GM12878 (cell line): ENCODE data around the gene NEFH. TPM values are rescaled to one million over a fixed set of nuclear protein-coding genes. Genes with fewer than 3 reads are reported as not detected.

Experiments
- EP300 ChIP-seq, 2 experiments: fragments of 150-350 bp in 1 of 2; IDR thresholded peaks; 2 replicates each; pipeline ENCODE4 v1.6.1; 2011 to 2012; ENCODE audit warnings: low read depth in 2 of 2, low read length in 2 of 2, borderline replicate concordance in 1 of 2, improper control_type of control experiment in 1 of 2, inconsistent platforms in 1 of 2; ENCODE audit not compliant: control insufficient read depth in 1 of 2
- HDAC6 ChIP-seq: fragments of 200-600 bp; sonication (generic); IDR thresholded peaks from one replicate; pipeline ENCODE4 v1.8.0; 2017; ENCODE audit warnings: antibody characterized with exemption; ENCODE audit not compliant: unreplicated experiment
- POU2F2 ChIP-seq: IDR thresholded peaks from 3 replicates; pipeline ENCODE4 v1.6.1; 2011; ENCODE audit warnings: low read depth, mild to moderate bottlenecking, low read length, borderline replicate concordance
- SMAD1 ChIP-seq: fragments of 450-650 bp; IDR thresholded peaks from 2 replicates; pipeline ENCODE4 v1.6.1; 2018; ENCODE audit warnings: mild to moderate bottlenecking, low read depth; ENCODE audit not compliant: partially characterized antibody
- SMAD5 ChIP-seq: IDR thresholded peaks from 2 replicates; pipeline ENCODE4 v1.6.1; 2016; ENCODE audit warnings: antibody characterized with exemption, low read depth
- SMARCA5 ChIP-seq: fragments of 450-650 bp; IDR thresholded peaks from 2 replicates; pipeline ENCODE4 v1.6.1; 2017; ENCODE audit warnings: mild to moderate bottlenecking
- TBL1XR1 ChIP-seq: IDR thresholded peaks from 2 replicates; pipeline ENCODE4 v1.6.1; 2012; ENCODE audit warnings: low read depth, low read length, improper control_type of control experiment
- ZNF687 ChIP-seq: fragments of 450-650 bp; IDR thresholded peaks from 2 replicates; pipeline ENCODE4 v1.6.1; 2017; ENCODE audit warnings: mild to moderate bottlenecking, moderate library complexity
- polyA plus RNA-seq, 11 experiments: library from polyadenylated mRNA; depleted of rRNA in 4 of 11; unstranded in 6 of 11; stranded (reverse) in 5 of 11; fragments of >200 nt; fragmentation: Nextera tagmentation in 4 of 11; fragmentation: Illumina TruSeq in 1 of 11; extraction: Ambion mirVana in 4 of 11; extraction: Trizol in 1 of 11; gene quantifications; 1 replicate in 1 of 11; 2 replicates in 10 of 11; pipeline versions ENCODE4 v1.2.1 to v1.2.3, GENCODE V29; 2011 to 2016; ENCODE audit warnings: inconsistent platforms in 2 of 11, missing spikeins in 2 of 11, low read depth in 1 of 11
- total RNA-seq, 4 experiments: library from RNA; depleted of rRNA in 3 of 4; stranded (reverse); fragments of >200 nt in 3 of 4; fragmentation: Illumina TruSeq in 1 of 4; extraction: Trizol in 1 of 4; gene quantifications; 2 replicates each; pipeline versions ENCODE4 v1.2.1 to v1.2.3, GENCODE V29; 2013 to 2021
- TF ChIP-seq, protein P1 (sequence below): fragments of 450-650 bp; formaldehyde crosslinking; IDR thresholded peaks from 2 replicates; pipeline ENCODE4 v1.4.0; 2020; ENCODE audit warnings: mild to moderate bottlenecking, moderate library complexity

The NEFH gene
- total and polyA plus RNA-seq, 10 of the 15 experiments (the other 5 are each of a cell fraction or from before 2014, with no cell fraction given): 0.02 to 0.25 (median 0.09) TPM

DNA sequence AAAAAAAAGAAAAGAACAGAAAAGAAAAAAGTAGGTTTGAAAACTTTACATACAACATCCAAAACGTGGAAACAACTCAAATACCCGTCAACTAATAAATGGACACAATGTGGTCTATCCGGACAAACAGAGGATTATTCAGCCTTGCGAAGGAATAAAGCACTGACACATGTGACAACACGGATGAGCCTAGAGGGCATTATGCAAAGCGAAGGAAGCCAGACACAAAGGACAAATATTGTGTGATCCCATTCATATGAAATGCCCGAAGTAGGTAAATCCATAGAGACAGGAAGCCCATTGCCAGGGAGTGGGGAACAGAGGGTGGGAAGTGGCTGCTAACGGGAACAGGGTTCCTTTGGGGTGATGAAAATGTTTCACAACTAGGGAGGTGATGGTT lies 29.8 kb upstream of the NEFH start (continued):
- TF ChIP-seq, protein P1, sequence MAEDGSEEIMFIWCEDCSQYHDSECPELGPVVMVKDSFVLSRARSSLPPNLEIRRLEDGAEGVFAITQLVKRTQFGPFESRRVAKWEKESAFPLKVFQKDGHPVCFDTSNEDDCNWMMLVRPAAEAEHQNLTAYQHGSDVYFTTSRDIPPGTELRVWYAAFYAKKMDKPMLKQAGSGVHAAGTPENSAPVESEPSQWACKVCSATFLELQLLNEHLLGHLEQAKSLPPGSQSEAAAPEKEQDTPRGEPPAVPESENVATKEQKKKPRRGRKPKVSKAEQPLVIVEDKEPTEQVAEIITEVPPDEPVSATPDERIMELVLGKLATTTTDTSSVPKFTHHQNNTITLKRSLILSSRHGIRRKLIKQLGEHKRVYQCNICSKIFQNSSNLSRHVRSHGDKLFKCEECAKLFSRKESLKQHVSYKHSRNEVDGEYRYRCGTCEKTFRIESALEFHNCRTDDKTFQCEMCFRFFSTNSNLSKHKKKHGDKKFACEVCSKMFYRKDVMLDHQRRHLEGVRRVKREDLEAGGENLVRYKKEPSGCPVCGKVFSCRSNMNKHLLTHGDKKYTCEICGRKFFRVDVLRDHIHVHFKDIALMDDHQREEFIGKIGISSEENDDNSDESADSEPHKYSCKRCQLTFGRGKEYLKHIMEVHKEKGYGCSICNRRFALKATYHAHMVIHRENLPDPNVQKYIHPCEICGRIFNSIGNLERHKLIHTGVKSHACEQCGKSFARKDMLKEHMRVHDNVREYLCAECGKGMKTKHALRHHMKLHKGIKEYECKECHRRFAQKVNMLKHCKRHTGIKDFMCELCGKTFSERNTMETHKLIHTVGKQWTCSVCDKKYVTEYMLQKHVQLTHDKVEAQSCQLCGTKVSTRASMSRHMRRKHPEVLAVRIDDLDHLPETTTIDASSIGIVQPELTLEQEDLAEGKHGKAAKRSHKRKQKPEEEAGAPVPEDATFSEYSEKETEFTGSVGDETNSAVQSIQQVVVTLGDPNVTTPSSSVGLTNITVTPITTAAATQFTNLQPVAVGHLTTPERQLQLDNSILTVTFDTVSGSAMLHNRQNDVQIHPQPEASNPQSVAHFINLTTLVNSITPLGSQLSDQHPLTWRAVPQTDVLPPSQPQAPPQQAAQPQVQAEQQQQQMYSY (CRISPR knock-in tag): no peak
- no peak for TF ChIP-seq SMARCA5
- no peak for TF ChIP-seq TBL1XR1
- TF ChIP-seq POU2F2: no peak
- TF ChIP-seq EP300 (IDR thresholded peaks at IDR 0.05; ENCODE audit: borderline replicate concordance in 1 of 2, control insufficient read depth in 1 of 2, low read depth in 2 of 2, low read length in 2 of 2): no peak
- no peak for TF ChIP-seq SMAD1
- TF ChIP-seq HDAC6: no peak
- no peak for TF ChIP-seq ZNF687
- TF ChIP-seq SMAD5: no peak
